Measurements from ENCODE around the gene DFFA.
"Not testable (repeated sequence)": the region's sequence is repeated elsewhere in the genome, so short reads cannot be mapped to it uniquely, and the experiment has no call there.

DFFA gene

GRCh38 chr1:10438677-10439163 is 33.6 kb downstream of the DFFA start:
- no peaks in the 10 kb centered on the region for H3K9me3 ChIP-seq (ENCODE audit: control insufficient read depth, insufficient read depth, low read length)
- peaks cover 5% of the 10 kb centered on the region; the same call in 1 of the 2 replicates for H3K36me3 ChIP-seq (ENCODE audit: insufficient read depth, low read length)
- H3K9ac ChIP-seq (ENCODE audit: low read depth, low read length), result no peak overlapping the region
- H3K4me1 ChIP-seq (ENCODE audit: insufficient read depth, low read length), result no peaks in the 10 kb centered on the region

GRCh38 chr1:10437052-10437451 is 35.3 kb downstream of the DFFA start:
- Histone ChIP-seq H3K4me1 (ENCODE audit: insufficient read depth, low read length) (no peaks in the 10 kb centered on the region), H3K36me3 (ENCODE audit: insufficient read depth, low read length) (peaks cover 5% of the 10 kb centered on the region; the same call in 1 of the 2 replicates), H3K9ac (ENCODE audit: low read depth, low read length) (no peak overlapping the region), H3K9me3 (ENCODE audit: control insufficient read depth, insufficient read depth, low read length) (no peaks in the 10 kb centered on the region)

GRCh38 chr1:10434590-10434989 is 37.7 kb downstream of the DFFA start:
- Histone ChIP-seq H3K4me1 (ENCODE audit: insufficient read depth, low read length) (no peaks in the 10 kb centered on the region), H3K9me3 (ENCODE audit: control insufficient read depth, insufficient read depth, low read length) (no peaks in the 10 kb centered on the region), H3K9ac (ENCODE audit: low read depth, low read length) (no peak overlapping the region), H3K36me3 (ENCODE audit: insufficient read depth, low read length) (no peaks in the 10 kb centered on the region; the same call in 1 of the 2 replicates)

GRCh38 chr1:10433790-10434189 is 38.5 kb downstream of the DFFA start:
- H3K9me3 ChIP-seq (ENCODE audit: control insufficient read depth, insufficient read depth, low read length), result no peaks in the 10 kb centered on the region
- no peak overlapping the region for H3K9ac ChIP-seq (ENCODE audit: low read depth, low read length)
- no peaks in the 10 kb centered on the region; the same call in 1 of the 2 replicates for H3K36me3 ChIP-seq (ENCODE audit: insufficient read depth, low read length)
- no peaks in the 10 kb centered on the region for H3K4me1 ChIP-seq (ENCODE audit: insufficient read depth, low read length)

- Histone ChIP-seq H3K4me1 (ENCODE audit: insufficient read depth, low read length) (no peaks in the 10 kb centered on the region), H3K36me3 (ENCODE audit: insufficient read depth, low read length) (no peaks in the 10 kb centered on the region; the same call in 1 of the 2 replicates), H3K9ac (ENCODE audit: low read depth, low read length) (no peak overlapping the region), H3K9me3 (ENCODE audit: control insufficient read depth, insufficient read depth, low read length) (no peaks in the 10 kb centered on the region)
Measured at GRCh38 chr1:10432910-10433700, 39.2 kb downstream of the DFFA start.

- H3K9me3 ChIP-seq (ENCODE audit: control insufficient read depth, insufficient read depth, low read length), result no peaks in the 10 kb centered on the region
- H3K36me3 ChIP-seq (ENCODE audit: insufficient read depth, low read length), result no peaks in the 10 kb centered on the region; the same call in 1 of the 2 replicates
- H3K9ac ChIP-seq (ENCODE audit: low read depth, low read length), result peak overlapping the region; percentile 62
- H3K4me1 ChIP-seq (ENCODE audit: insufficient read depth, low read length), result no peaks in the 10 kb centered on the region
Measured at GRCh38 chr1:10431070-10431730, 41.1 kb downstream of the DFFA start.

GRCh38 chr1:10430216-10431069 is 41.9 kb downstream of the DFFA start, which contains the start of gene CENPS:
Gene CENPS (plus strand): TSS chr1:10430433. CDS start chr1:10430518, 85 bp downstream.
- H3K36me3 ChIP-seq (ENCODE audit: insufficient read depth, low read length), result no peaks in the 10 kb centered on the region; the same call in 1 of the 2 replicates
- H3K9ac ChIP-seq (ENCODE audit: low read depth, low read length), result peak within 1 kb of the TSS; percentile 62
- no peaks in the 10 kb centered on the region for H3K4me1 ChIP-seq (ENCODE audit: insufficient read depth, low read length)
- no peaks in the 10 kb centered on the region for H3K9me3 ChIP-seq (ENCODE audit: control insufficient read depth, insufficient read depth, low read length)

GRCh38 chr1:10429868-10430215 is 42.5 kb downstream of the DFFA start:
- Histone ChIP-seq H3K4me1 (ENCODE audit: insufficient read depth, low read length) (no peaks in the 10 kb centered on the region), H3K9ac (ENCODE audit: low read depth, low read length) (peak overlapping the region; percentile 62), H3K36me3 (ENCODE audit: insufficient read depth, low read length) (no peaks in the 10 kb centered on the region; the same call in 1 of the 2 replicates), H3K9me3 (ENCODE audit: control insufficient read depth, insufficient read depth, low read length) (no peaks in the 10 kb centered on the region)

GRCh38 chr1:10428984-10429383 is 43.3 kb downstream of the DFFA start:
- H3K9me3 ChIP-seq (ENCODE audit: control insufficient read depth, insufficient read depth, low read length), result no peaks in the 10 kb centered on the region
- no peaks in the 10 kb centered on the region for H3K4me1 ChIP-seq (ENCODE audit: insufficient read depth, low read length)
- no peak overlapping the region for H3K9ac ChIP-seq (ENCODE audit: low read depth, low read length)
- no peaks in the 10 kb centered on the region for H3K36me3 ChIP-seq (ENCODE audit: insufficient read depth, low read length)

GRCh38 chr1:10426535-10426848 is 45.8 kb downstream of the DFFA start:
- H3K36me3 ChIP-seq (ENCODE audit: insufficient read depth, low read length); H3K9ac ChIP-seq (ENCODE audit: low read depth, low read length); H3K4me1 ChIP-seq (ENCODE audit: insufficient read depth, low read length); H3K9me3 ChIP-seq (ENCODE audit: control insufficient read depth, insufficient read depth, low read length): not testable (repeated sequence)

GRCh38 chr1:10425826-10426534 is 46.3 kb downstream of the DFFA start:
- H3K9ac ChIP-seq (ENCODE audit: low read depth, low read length), result not testable (repeated sequence)

GRCh38 chr1:10424651-10425050 is 47.7 kb downstream of the DFFA start:
- H3K36me3 ChIP-seq (ENCODE audit: insufficient read depth, low read length), result peaks cover 7% of the 10 kb centered on the region

More at GRCh38 chr1:10425826-10426534, 46.3 kb downstream of the DFFA start:
- H3K9me3 ChIP-seq (ENCODE audit: control insufficient read depth, insufficient read depth, low read length); H3K4me1 ChIP-seq (ENCODE audit: insufficient read depth, low read length); H3K36me3 ChIP-seq (ENCODE audit: insufficient read depth, low read length): not testable (repeated sequence)

GRCh38 chr1:10424034-10424433 is 48.3 kb downstream of the DFFA start:
- Histone ChIP-seq H3K4me1 (ENCODE audit: insufficient read depth, low read length) (no peaks in the 10 kb centered on the region), H3K36me3 (ENCODE audit: insufficient read depth, low read length) (peaks cover 11% of the 10 kb centered on the region), H3K9ac (ENCODE audit: low read depth, low read length) (no peak overlapping the region), H3K9me3 (ENCODE audit: control insufficient read depth, insufficient read depth, low read length) (no peaks in the 10 kb centered on the region)

More at GRCh38 chr1:10424651-10425050, 47.7 kb downstream of the DFFA start:
- no peak overlapping the region for H3K9ac ChIP-seq (ENCODE audit: low read depth, low read length)
- H3K4me1 ChIP-seq (ENCODE audit: insufficient read depth, low read length), result no peaks in the 10 kb centered on the region
- no peaks in the 10 kb centered on the region for H3K9me3 ChIP-seq (ENCODE audit: control insufficient read depth, insufficient read depth, low read length)

- no peak overlapping the region for H3K9ac ChIP-seq (ENCODE audit: low read depth, low read length)
- peaks cover 24% of the 10 kb centered on the region for H3K36me3 ChIP-seq (ENCODE audit: insufficient read depth, low read length)
- H3K4me1 ChIP-seq (ENCODE audit: insufficient read depth, low read length), result no peaks in the 10 kb centered on the region
- H3K9me3 ChIP-seq (ENCODE audit: control insufficient read depth, insufficient read depth, low read length), result no peaks in the 10 kb centered on the region
Measured at GRCh38 chr1:10421637-10422036, 50.7 kb downstream of the DFFA start.

Measured in ES-I3 (cell line).